Activated B cell treated with CpG ODN at 0.5 μM for 24 hours (primary cell): ENCODE results near the gene CLCNKA. TPM values are rescaled to one million over a fixed set of nuclear protein-coding genes. Genes with fewer than 3 reads are reported as not detected.
"Not testable (repeated sequence)": the region's sequence is repeated elsewhere in the genome, so short reads cannot be mapped to it uniquely, and the experiment has no call there.

ENCODE experiments used
- ATAC-seq: fragments of 200-7000 bp; cut with Tn5 transposase; one replicate; pipeline ENCODE4 v1.10.0; 2021; ENCODE audit warnings: low read depth, mild to moderate bottlenecking, moderate library complexity
- CTCF ChIA-PET: fragments of 350-600 bp; sonication (Branson Sonifier 250); formaldehyde crosslinking; loops from one replicate; lab custom pipeline; 2021; ENCODE audit warnings: antibody characterized with exemption; lab: Charles Lee
- POLR2A ChIA-PET: fragments of 350-600 bp; sonication (Branson Sonifier 250); formaldehyde crosslinking; loops from one replicate; lab custom pipeline; 2021; ENCODE audit warnings: antibody characterized with exemption; lab: Charles Lee
- DNase-seq: peaks from one replicate; pipeline ENCODE4 v3.0.0; 2022
- H3K27ac Mint-ChIP-seq: one replicate; pipeline ENCODE4 v1.8.0; 2020; ENCODE audit warnings: mixed read lengths
- H3K27me3 Mint-ChIP-seq: one replicate; pipeline ENCODE4 v1.8.0; 2021; ENCODE audit warnings: mixed read lengths
- H3K36me3 Mint-ChIP-seq: one replicate; pipeline ENCODE4 v1.8.0; 2021; ENCODE audit warnings: low read depth, mixed read lengths
- H3K4me1 Mint-ChIP-seq: one replicate; pipeline ENCODE4 v1.8.0; 2021; ENCODE audit warnings: mixed read lengths
- H3K4me3 Mint-ChIP-seq: one replicate; pipeline ENCODE4 v1.8.0; 2020; ENCODE audit warnings: mild to moderate bottlenecking, mixed read lengths
- H3K9me3 Mint-ChIP-seq: one replicate; pipeline ENCODE4 v1.8.0; 2020; ENCODE audit warnings: mixed read lengths
- intact Hi-C: fragments of 100-400 bp; cut with micrococcal nuclease; formaldehyde crosslinking; loops from one replicate; pipeline ENCODE4 v1.15.1; 2024
- total RNA-seq: library from RNA; stranded (reverse); gene quantifications from 2 replicates; pipeline ENCODE4 v1.2.3, GENCODE V29; 2022
- TF ChIP-seq, protein P1 (sequence below): fragments of 200-600 bp; IDR thresholded peaks from one replicate; pipeline ENCODE4 v1.8.0; 2022; ENCODE audit warnings: antibody characterized with exemption, mild to moderate bottlenecking

CLCNKA gene
- total RNA-seq, 1 donor from 2014 or later = 0.24 TPM

DNA sequence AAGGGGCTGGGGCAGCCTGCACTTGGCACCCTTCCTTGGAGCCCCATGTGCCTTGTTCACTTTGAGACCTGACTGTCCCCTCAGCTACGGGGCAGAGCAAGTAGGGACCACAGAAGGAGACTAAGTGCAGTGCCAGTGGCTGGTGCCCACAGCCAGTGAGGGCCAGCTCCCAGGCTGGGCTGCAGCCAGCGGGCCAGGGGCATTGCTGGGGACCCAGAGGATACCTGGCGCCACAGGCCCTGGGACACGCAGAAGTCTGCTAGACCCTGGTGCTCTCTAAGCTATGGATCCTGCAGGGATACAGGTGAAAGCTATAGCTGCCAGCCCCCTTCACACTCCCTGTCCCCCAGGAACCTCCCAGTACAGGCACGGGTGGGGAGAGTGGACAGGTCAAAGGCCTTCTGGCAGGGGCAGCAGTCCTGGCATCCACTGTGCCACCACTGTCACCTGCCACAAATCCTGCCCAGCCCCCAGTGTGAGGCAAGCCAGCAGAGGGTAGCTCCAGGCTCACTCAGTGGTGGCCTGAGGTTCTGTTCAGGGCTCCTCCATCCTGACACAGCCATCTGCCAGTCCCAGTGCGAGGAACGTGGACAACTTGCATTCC lies 1.3 kb downstream of the CLCNKA start:
- peaks cover 11% of the 10 kb centered on the region for H3K27me3 Mint-ChIP-seq
- POLR2A ChIA-PET = interaction anchor here (0.6 kb wide), 1 partner anchor 25 kb away, joined by 3 read pairs; no protein-coding TSS in a partner anchor

DNA sequence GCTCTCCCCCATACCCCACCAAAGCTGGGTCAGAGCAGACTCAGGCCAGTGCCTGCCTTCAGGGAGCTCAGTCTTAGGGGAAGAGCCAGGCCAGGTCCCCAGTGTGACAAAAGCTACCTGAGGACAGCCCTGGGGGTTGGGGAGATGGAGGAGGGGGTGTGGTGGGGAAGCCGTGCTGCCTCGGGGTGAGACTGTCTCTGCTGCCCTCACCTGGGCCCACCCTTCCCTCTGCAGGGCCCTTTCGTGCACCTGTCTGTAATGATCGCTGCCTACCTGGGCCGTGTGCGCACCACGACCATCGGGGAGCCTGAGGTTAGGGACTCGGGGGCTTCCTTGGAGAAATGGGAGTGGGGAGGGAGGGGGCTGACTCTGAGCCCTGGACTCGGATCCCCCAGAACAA lies 4.5 kb downstream of the CLCNKA start:
- ATAC-seq = peak; percentile 15
- peak overlapping the region; percentile 7 for H3K4me3 Mint-ChIP-seq
- H3K4me1 Mint-ChIP-seq, CTCF ChIA-PET, H3K9me3 Mint-ChIP-seq, intact Hi-C loops, DNase-seq, H3K27ac Mint-ChIP-seq, H3K36me3 Mint-ChIP-seq: not testable (repeated sequence)
- POLR2A ChIA-PET = interaction anchor here (0.7 kb wide), 1 partner anchor 425 kb away, joined by 4 read pairs; no protein-coding TSS in a partner anchor
- peaks cover 23% of the 10 kb centered on the region for H3K27me3 Mint-ChIP-seq

More for the DNA sequence above, 1.3 kb downstream of the CLCNKA start:
- Mint-ChIP-seq H3K27ac (no peak overlapping the region), H3K4me1 (peaks cover 6% of the 10 kb centered on the region), H3K9me3 (no peaks in the 10 kb centered on the region), H3K4me3 (no peak overlapping the region), H3K36me3 (no peaks in the 10 kb centered on the region)
- TF ChIP-seq, protein P1, sequence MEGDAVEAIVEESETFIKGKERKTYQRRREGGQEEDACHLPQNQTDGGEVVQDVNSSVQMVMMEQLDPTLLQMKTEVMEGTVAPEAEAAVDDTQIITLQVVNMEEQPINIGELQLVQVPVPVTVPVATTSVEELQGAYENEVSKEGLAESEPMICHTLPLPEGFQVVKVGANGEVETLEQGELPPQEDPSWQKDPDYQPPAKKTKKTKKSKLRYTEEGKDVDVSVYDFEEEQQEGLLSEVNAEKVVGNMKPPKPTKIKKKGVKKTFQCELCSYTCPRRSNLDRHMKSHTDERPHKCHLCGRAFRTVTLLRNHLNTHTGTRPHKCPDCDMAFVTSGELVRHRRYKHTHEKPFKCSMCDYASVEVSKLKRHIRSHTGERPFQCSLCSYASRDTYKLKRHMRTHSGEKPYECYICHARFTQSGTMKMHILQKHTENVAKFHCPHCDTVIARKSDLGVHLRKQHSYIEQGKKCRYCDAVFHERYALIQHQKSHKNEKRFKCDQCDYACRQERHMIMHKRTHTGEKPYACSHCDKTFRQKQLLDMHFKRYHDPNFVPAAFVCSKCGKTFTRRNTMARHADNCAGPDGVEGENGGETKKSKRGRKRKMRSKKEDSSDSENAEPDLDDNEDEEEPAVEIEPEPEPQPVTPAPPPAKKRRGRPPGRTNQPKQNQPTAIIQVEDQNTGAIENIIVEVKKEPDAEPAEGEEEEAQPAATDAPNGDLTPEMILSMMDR = no peak
- intact Hi-C loops = no loop called here
- no peak for DNase-seq
- ATAC-seq = no peak
- CTCF ChIA-PET = no interaction called here

DNA sequence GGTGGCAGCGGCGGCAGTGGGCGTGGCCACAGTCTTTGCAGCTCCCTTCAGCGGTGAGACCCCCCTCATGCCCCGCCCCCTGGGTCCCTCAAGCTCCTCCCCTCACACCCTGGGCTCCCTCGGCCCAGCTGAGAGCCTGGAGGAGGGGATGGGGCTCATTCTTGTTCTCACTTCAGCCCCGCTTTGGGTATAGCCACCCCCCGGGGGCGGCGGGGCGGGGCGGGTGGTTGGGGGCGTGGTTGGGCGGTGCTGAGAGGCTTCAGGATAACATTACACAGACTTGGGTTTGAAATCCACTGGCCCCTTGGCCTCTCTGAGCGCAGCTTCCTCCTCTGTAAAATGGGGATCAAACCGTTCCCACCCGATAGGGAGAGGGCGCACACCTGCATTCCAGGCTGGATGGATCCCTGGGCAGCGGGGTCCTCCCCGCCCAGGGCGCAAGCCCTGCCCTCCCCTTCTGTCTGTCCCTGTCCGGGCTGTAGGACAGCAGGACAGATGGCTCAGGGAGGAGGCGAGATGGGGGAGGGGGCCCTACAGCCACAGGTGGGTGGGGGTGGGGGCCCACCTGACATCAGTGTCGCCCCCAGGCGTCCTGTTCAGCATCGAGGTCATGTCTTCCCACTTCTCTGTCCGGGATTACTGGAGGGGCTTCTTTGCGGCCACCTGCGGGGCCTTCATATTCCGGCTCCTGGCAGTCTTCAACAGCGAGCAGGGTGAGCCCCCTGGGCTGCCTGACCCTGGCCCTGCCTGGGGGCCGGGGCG lies 5.1 kb downstream of the CLCNKA start:
- no peaks in the 10 kb centered on the region for H3K9me3 Mint-ChIP-seq
- peak overlapping the region; percentile 41 for H3K4me3 Mint-ChIP-seq
- H3K27ac Mint-ChIP-seq = no peak overlapping the region
- intact Hi-C loops = no loop called here
- ATAC-seq (peak; percentile 78), DNase-seq (peak; percentile 38)
- ChIA-PET POLR2A (no interaction called here), CTCF (no interaction called here)
- H3K4me1 Mint-ChIP-seq = peaks cover 6% of the 10 kb centered on the region
- H3K36me3 Mint-ChIP-seq = no peaks in the 10 kb centered on the region
- TF ChIP-seq, protein P1 = no peak
- H3K27me3 Mint-ChIP-seq = peaks cover 20% of the 10 kb centered on the region

DNA sequence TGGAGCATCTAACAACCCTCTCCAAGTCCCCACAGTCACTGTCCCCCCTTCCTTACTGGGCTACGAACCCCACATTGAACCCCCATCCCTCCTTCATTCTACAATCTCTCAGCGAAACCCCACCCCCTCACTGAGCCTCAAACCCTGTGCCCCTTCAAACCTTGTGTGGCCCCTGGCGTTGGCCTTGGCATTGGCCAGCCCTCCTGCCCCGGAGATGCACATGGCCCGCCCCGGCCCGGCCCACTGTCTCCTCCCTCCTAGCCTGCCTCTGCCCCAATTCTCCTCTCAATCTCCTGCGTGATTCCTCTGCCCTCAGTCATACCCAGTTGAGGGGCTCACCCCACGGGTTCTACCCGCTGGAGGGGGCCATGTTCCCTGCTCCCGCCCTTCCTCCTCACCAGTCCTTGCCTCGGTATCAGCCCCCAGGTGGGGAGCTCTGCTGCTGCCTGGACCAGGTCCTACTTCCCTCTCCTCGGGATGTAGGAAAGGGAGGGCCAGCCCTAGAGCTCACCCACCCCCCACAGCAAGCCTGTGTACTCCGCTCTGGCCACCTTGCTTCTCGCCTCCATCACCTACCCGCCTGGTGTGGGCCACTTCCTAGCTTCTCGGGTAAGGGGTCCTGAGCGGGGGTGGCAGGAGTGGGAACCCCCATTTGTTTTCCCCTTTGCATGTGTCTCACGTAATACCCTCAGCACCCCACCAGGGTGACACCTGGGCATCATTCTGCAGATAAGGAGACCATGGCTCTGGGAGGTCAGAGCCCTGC lies 6.6 kb downstream of the CLCNKA start:
- peaks cover 6% of the 10 kb centered on the region for H3K4me1 Mint-ChIP-seq
- no peak for DNase-seq
- intact Hi-C loops = no loop called here
- no peak overlapping the region for H3K27ac Mint-ChIP-seq
- no peak for ATAC-seq
- TF ChIP-seq, protein P1 = no peak
- no peaks in the 10 kb centered on the region for H3K9me3 Mint-ChIP-seq
- H3K4me3 Mint-ChIP-seq = no peak overlapping the region
- peaks cover 25% of the 10 kb centered on the region for H3K27me3 Mint-ChIP-seq
- CTCF ChIA-PET = no interaction called here
- no peaks in the 10 kb centered on the region for H3K36me3 Mint-ChIP-seq
- POLR2A ChIA-PET = no interaction called here

DNA sequence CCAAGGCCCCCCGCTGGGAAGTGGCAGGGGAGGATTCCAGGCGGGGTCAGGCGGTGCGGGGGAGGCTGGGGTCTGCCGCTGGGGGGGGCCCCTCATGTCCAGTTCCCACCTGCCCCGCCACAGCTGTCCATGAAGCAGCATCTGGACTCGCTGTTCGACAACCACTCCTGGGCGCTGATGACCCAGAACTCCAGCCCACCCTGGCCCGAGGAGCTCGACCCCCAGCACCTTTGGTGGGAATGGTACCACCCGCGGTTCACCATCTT lies 7.1 kb downstream of the CLCNKA start:
- H3K27me3 Mint-ChIP-seq = peaks cover 25% of the 10 kb centered on the region
- ATAC-seq, H3K4me1 Mint-ChIP-seq, intact Hi-C loops, H3K36me3 Mint-ChIP-seq, H3K4me3 Mint-ChIP-seq, DNase-seq, CTCF ChIA-PET, H3K27ac Mint-ChIP-seq, POLR2A ChIA-PET, H3K9me3 Mint-ChIP-seq: not testable (repeated sequence)

DNA sequence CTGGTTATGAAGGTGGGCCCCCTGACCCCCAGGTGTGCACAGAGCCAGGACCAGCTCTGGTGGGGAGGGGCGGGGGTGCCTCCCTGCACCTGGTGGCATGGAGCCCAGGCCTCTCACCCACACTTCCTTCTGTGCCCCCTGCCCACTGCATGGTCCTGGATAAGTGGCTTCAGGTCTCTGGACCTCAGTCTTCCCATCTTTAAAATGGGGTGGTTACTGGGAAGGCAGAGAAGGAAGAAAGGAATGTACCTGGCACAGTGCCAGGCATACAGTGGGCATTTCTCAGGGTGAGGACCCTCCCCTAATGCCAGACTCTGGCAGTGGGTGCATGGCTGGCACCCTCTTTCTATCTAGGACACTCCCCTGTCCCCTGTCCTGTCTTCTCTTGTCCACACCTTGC lies 7.5 kb downstream of the CLCNKA start:
- DNase-seq (no peak), ATAC-seq (no peak)
- Mint-ChIP-seq H3K27ac (no peak overlapping the region), H3K4me3 (no peak overlapping the region), H3K4me1 (peaks cover 6% of the 10 kb centered on the region), H3K27me3 (peaks cover 25% of the 10 kb centered on the region), H3K36me3 (no peaks in the 10 kb centered on the region), H3K9me3 (no peaks in the 10 kb centered on the region)
- CTCF ChIA-PET = no interaction called here
- TF ChIP-seq, protein P1 = no peak
- intact Hi-C loops = no loop called here
- POLR2A ChIA-PET = no interaction called here
